ENCODE measurements around the gene THRB. TPM values are rescaled to one million over a fixed set of nuclear protein-coding genes. Genes with fewer than 3 reads are reported as not detected.

THRB gene
- polyA plus RNA-seq, 2 of the 4 experiments (the other 2 are of a cell fraction) = 2.0 to 2.3 TPM

DNA sequence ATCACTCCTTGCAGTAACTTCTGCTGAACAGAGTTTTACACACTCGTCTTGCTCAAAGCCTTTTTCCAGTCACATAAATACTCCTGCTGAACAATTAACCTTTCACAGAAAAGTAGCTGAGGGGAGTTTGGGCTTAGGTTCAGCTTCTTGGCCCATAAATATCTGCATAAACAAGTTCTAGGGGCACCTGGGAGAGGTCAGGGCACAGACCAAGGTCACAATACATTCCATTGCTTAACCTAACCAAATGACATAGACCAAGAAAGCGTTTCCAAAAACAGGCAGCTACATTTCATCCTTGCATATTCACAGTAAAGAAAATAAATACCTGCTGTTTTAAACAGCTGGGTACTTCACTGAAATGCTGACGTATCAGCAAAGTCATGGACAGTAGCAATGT, 101.3 kb downstream of the THRB start:
- ATAC-seq = no peak
- no peak overlapping the region for H3K27ac ChIP-seq
- WGBS (ENCODE audit: missing lambda C conversion rate) = 43% methylated on average over 3 of the region's 3 CpGs
- H3K4me1 ChIP-seq = no peaks in the 10 kb centered on the region
- ChIA-PET POLR2A (no interaction called here), CTCF (no interaction called here)
- no peak overlapping the region for H3K4me2 ChIP-seq
- TF ChIP-seq RCOR1 (IDR thresholded peaks at IDR 0.05; ENCODE audit: low read depth, low read length) (no peak), ZC3H11A (IDR thresholded peaks at IDR 0.05) (no peak), BHLHE40 (IDR thresholded peaks at IDR 0.05; ENCODE audit: low read depth, low read length) (no peak), EHF (CRISPR knock-in tag; IDR thresholded peaks at IDR 0.05) (no peak), HOXB13 (CRISPR knock-in tag; IDR thresholded peaks at IDR 0.05; ENCODE audit: low read depth) (no peak), JUN (IDR thresholded peaks at IDR 0.05) (no peak)
- TF ChIP-seq, protein P1, sequence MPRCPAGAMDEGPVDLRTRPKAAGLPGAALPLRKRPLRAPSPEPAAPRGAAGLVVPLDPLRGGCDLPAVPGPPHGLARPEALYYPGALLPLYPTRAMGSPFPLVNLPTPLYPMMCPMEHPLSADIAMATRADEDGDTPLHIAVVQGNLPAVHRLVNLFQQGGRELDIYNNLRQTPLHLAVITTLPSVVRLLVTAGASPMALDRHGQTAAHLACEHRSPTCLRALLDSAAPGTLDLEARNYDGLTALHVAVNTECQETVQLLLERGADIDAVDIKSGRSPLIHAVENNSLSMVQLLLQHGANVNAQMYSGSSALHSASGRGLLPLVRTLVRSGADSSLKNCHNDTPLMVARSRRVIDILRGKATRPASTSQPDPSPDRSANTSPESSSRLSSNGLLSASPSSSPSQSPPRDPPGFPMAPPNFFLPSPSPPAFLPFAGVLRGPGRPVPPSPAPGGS (IDR thresholded peaks at IDR 0.05) = no peak
- no peak for FAIRE-seq
- no peaks in the 10 kb centered on the region for H3K9me3 ChIP-seq
- no peak overlapping the region for H3K4me3 ChIP-seq
- no peak for DNase-seq (ENCODE audit: low read depth in 1 of 2, low spot score in 1 of 2)

DNA sequence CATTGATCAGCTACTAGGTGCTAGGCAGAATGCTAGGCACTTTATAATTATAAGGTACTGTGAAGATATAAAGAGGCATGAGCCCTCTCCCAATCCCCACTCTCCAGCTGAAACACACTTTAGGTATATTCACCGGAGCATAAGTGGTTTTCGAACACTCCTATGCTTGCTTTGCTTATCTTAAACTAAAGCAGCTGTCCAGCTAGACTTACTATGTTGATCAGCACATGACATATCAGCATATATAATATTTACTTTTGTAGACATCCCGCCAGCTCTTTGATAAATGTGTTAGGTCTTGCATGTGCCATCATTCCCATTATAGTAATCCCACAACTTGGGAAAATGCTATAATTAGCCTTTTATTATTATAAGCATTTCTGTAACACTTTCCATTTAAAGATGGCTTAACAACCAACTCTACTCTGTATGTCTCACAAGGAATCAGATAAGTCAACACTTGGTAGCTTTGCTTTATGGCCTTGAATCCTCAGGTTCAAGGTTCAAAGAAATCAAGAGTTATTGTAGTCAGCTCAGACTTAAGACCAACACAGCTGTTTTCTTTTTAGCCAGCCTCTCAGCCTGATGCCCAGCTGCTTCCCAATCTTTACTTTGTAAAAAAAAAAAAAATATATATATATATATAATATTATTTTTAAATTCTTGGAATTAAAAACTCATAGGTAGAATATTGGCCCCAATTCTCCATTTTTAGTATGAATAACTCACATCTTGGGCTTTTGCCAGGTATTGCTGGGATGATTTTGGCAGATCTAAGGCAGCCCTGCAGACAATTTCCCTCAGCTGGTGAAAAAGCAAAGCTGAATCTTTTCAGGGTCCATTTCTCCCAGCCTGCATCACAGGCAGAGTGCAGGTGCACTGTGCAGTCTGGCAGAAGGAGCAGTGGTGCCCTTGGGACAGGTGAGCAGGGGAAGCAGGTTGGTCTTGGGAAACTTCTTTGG, 104.2 kb downstream of the THRB start:
- ATAC-seq (no peak), DNase-seq (ENCODE audit: low read depth in 1 of 2, low spot score in 1 of 2) (no peak), FAIRE-seq (no peak)
- Histone ChIP-seq H3K9me3 (no peaks in the 10 kb centered on the region), H3K4me2 (no peak overlapping the region), H3K4me1 (peaks cover 7% of the 10 kb centered on the region; the same call in 2 of the 3 replicates), H3K4me3 (no peak overlapping the region), H3K27ac (no peak overlapping the region)
- 87% methylated on average over 3 of the region's 3 CpGs for WGBS (ENCODE audit: missing lambda C conversion rate)
- TF ChIP-seq BHLHE40 (IDR thresholded peaks at IDR 0.05; ENCODE audit: low read depth, low read length) = no peak
- no peak for TF ChIP-seq PHF8 (IDR thresholded peaks at IDR 0.05; ENCODE audit: borderline replicate concordance, low read depth)
- no peak for TF ChIP-seq NR3C1 (IDR thresholded peaks at IDR 0.05)
- TF ChIP-seq, protein P2, sequence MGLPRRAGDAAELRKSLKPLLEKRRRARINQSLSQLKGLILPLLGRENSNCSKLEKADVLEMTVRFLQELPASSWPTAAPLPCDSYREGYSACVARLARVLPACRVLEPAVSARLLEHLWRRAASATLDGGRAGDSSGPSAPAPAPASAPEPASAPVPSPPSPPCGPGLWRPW (IDR thresholded peaks at IDR 0.05) = no peak
- TF ChIP-seq TP53 (CRISPR knock-in tag; IDR thresholded peaks at IDR 0.05) = no peak
- TF ChIP-seq CBX2 (IDR thresholded peaks at IDR 0.05; ENCODE audit: borderline replicate concordance, low read depth) = no peak
- TF ChIP-seq RNF2 (IDR thresholded peaks at IDR 0.05; ENCODE audit: borderline replicate concordance, low read depth) = no peak
- ChIA-PET POLR2A (no interaction called here), CTCF (interaction anchor here (0.7 to 0.8 kb wide), 2 partner anchors 126 to 293 kb away, joined by 3 read pairs; no protein-coding TSS in a partner anchor)

DNA sequence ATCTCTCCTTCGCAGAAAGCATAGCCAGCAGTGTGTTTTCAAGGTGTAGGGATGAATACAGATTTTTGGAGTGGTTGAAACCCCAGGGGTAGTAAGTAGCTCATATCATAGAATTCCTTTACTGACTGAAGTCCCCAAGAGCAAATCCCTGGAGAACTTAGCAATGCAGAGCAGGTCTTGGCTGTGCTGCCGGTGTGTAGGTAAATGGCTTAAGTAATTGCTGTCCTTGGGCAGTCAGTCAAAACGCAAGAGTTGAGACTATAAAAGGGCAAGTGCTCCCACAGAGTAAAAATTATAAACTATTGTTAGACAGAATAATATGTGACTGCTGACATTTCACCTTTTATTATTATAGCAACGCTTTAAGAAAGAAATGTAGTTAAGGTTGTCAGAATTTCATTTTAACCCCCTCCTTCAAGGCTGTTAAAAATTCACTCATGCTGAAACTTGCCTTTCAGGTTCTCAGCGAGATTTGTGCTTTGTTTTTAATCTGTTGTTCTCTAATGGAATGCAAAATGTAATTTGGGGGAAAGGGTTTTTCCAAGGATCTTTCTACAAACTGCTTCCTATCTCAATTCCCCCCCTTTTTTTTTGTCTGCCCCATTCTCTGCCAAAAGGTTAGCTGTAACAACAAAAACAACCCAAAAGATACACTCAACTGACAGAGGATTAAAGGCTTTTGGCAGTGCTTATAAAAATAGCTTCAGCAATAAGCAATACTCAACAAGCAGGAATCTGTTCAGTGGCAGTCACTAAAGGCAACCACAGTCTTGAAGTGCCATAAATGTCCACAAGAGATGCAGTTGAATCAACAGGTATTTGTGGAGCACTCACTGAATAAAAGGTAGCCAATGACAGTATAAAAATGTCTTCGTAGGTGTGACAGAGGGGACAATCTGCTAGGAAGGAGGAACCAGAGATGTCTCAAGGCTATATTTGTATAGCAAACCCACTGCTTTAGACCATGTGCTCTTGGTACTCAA, 105.3 kb downstream of the THRB start:
- FAIRE-seq (no peak), ATAC-seq (no peak), DNase-seq (ENCODE audit: low read depth in 1 of 2, low spot score in 1 of 2) (no peak)
- H3K27ac ChIP-seq = no peak overlapping the region
- WGBS (ENCODE audit: missing lambda C conversion rate) = 59% methylated on average over 6 of the region's 6 CpGs
- no peaks in the 10 kb centered on the region for H3K9me3 ChIP-seq
- no peak overlapping the region for H3K4me2 ChIP-seq
- no peak overlapping the region for H3K4me3 ChIP-seq
- TF ChIP-seq, protein P3, sequence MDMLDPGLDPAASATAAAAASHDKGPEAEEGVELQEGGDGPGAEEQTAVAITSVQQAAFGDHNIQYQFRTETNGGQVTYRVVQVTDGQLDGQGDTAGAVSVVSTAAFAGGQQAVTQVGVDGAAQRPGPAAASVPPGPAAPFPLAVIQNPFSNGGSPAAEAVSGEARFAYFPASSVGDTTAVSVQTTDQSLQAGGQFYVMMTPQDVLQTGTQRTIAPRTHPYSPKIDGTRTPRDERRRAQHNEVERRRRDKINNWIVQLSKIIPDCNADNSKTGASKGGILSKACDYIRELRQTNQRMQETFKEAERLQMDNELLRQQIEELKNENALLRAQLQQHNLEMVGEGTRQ (IDR thresholded peaks at IDR 0.05) = no peak
- TF ChIP-seq, protein P1 (IDR thresholded peaks at IDR 0.05) = no peak
- TF ChIP-seq, protein P4, sequence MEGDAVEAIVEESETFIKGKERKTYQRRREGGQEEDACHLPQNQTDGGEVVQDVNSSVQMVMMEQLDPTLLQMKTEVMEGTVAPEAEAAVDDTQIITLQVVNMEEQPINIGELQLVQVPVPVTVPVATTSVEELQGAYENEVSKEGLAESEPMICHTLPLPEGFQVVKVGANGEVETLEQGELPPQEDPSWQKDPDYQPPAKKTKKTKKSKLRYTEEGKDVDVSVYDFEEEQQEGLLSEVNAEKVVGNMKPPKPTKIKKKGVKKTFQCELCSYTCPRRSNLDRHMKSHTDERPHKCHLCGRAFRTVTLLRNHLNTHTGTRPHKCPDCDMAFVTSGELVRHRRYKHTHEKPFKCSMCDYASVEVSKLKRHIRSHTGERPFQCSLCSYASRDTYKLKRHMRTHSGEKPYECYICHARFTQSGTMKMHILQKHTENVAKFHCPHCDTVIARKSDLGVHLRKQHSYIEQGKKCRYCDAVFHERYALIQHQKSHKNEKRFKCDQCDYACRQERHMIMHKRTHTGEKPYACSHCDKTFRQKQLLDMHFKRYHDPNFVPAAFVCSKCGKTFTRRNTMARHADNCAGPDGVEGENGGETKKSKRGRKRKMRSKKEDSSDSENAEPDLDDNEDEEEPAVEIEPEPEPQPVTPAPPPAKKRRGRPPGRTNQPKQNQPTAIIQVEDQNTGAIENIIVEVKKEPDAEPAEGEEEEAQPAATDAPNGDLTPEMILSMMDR (IDR thresholded peaks at IDR 0.05) = no peak
- TF ChIP-seq CBX8 (IDR thresholded peaks at IDR 0.05) = no peak
- no peak for TF ChIP-seq ZNF302 (CRISPR knock-in tag; IDR thresholded peaks at IDR 0.05)
- no peak for TF ChIP-seq EHF (CRISPR knock-in tag; IDR thresholded peaks at IDR 0.05)
- no peak for TF ChIP-seq SREBF2 (IDR thresholded peaks at IDR 0.05)
- TF ChIP-seq PHF8 (IDR thresholded peaks at IDR 0.05; ENCODE audit: borderline replicate concordance, low read depth) = no peak
- H3K4me1 ChIP-seq = peaks cover 7% of the 10 kb centered on the region; the same call in 2 of the 3 replicates
- POLR2A ChIA-PET = no interaction called here
- CTCF ChIA-PET = interaction anchor here (0.8 to 1.8 kb wide), 4 partner anchors 12 to 126 kb away, joined by 3 to 8 read pairs (median 3); no protein-coding TSS in a partner anchor
